K562 (cell line): ENCODE data around the gene LAMB4. TPM values are rescaled to one million over a fixed set of nuclear protein-coding genes. Genes with fewer than 3 reads are reported as not detected.
A peak's percentile ranks its signal among the peaks of the same experiment; 100 is the strongest.

Source experiments
- ADNP ChIP-seq: fragments of 200-800 bp; sonication (Bioruptor generic); IDR thresholded peaks from 2 replicates; pipeline ENCODE4 v1.6.1; 2016; ENCODE audit warnings: missing genetic modification characterization, missing compliant biosample characterization
- CBX8 ChIP-seq: fragments of 200-600 bp; sonication (generic); IDR thresholded peaks from 2 replicates; pipeline ENCODE4 v1.6.1; 2012; ENCODE audit warnings: borderline replicate concordance, mixed run types, low read depth, mild to moderate bottlenecking, moderate library complexity, mixed read lengths, low read length, control low read depth, inconsistent platforms; ENCODE audit not compliant: poor library complexity, severe bottlenecking; ENCODE audit errors: extremely low read depth
- CHD7 ChIP-seq: fragments of 200-600 bp; sonication (generic); IDR thresholded peaks from one replicate; pipeline ENCODE4 v1.6.1; 2012; ENCODE audit warnings: mild to moderate bottlenecking, low read depth, low read length, inconsistent platforms
- FOXM1 ChIP-seq, 2 experiments: fragments of 450-650 bp in 1 of 2; sonication (generic) in 1 of 2; formaldehyde crosslinking in 1 of 2; IDR thresholded peaks; 2 replicates each; pipeline versions ENCODE4 v1.6.1 to v1.9.0; 2017 to 2022; ENCODE audit warnings: low read depth in 2 of 2, mild to moderate bottlenecking in 2 of 2, missing genetic modification reagents in 1 of 2, moderate library complexity in 1 of 2
- ID3 ChIP-seq, 2 experiments: fragments of 250-450 bp in 1 of 2; fragments of 450-650 bp in 1 of 2; sonication (Bioruptor Pico) in 1 of 2; IDR thresholded peaks; 2 replicates each; pipeline versions ENCODE4 v1.6.1 to v1.8.0; 2016 to 2021; ENCODE audit warnings: mild to moderate bottlenecking in 2 of 2, moderate library complexity in 2 of 2, missing compliant biosample characterization in 1 of 2, missing genetic modification characterization in 1 of 2
- LEF1 ChIP-seq: fragments of 450-650 bp; IDR thresholded peaks from 2 replicates; pipeline ENCODE4 v1.6.1; 2016; ENCODE audit warnings: mild to moderate bottlenecking
- NFIC ChIP-seq: fragments of 450-650 bp; IDR thresholded peaks from 2 replicates; pipeline ENCODE4 v1.6.1; 2017; ENCODE audit warnings: mild to moderate bottlenecking, inconsistent platforms
- NR2C1 ChIP-seq, 2 experiments: fragments of 450-650 bp; IDR thresholded peaks; 2 replicates each; pipeline ENCODE4 v1.6.1; 2017; ENCODE audit warnings: mild to moderate bottlenecking in 2 of 2, antibody characterized with exemption in 1 of 2, inconsistent platforms in 1 of 2, missing compliant biosample characterization in 1 of 2, missing genetic modification characterization in 1 of 2
- SMARCE1 ChIP-seq: fragments of 450-650 bp; IDR thresholded peaks from 2 replicates; pipeline ENCODE4 v1.7.1; 2016; ENCODE audit warnings: mild to moderate bottlenecking
- TAL1 ChIP-seq: fragments of 450-650 bp; IDR thresholded peaks from 2 replicates; pipeline ENCODE4 v1.6.1; 2016; ENCODE audit warnings: mild to moderate bottlenecking
- TEAD4 ChIP-seq, 2 experiments: sonication (generic) in 1 of 2; formaldehyde crosslinking in 1 of 2; IDR thresholded peaks; 2 replicates each; pipeline versions ENCODE4 v1.6.1 to v1.8.0; 2012 to 2022; ENCODE audit warnings: borderline replicate concordance in 1 of 2, inconsistent platforms in 1 of 2, low read length in 1 of 2, mild to moderate bottlenecking in 1 of 2, missing genetic modification reagents in 1 of 2
- ZBTB7A ChIP-seq: IDR thresholded peaks from 2 replicates; pipeline ENCODE4 v1.6.1; 2011; ENCODE audit warnings: low read depth, mild to moderate bottlenecking, low read length, moderate library complexity, borderline replicate concordance; ENCODE audit not compliant: control insufficient read depth
- ZFP30 ChIP-seq: fragments of 250-450 bp; sonication (Bioruptor Pico); IDR thresholded peaks from 2 replicates; pipeline ENCODE4 v1.8.0; 2022; ENCODE audit warnings: moderate library complexity, mild to moderate bottlenecking, inconsistent platforms, borderline replicate concordance
- ZKSCAN1 ChIP-seq: fragments of 150-350 bp; IDR thresholded peaks from 2 replicates; pipeline ENCODE4 v1.6.1; 2016; ENCODE audit warnings: low read depth, low read length
- ZNF3 ChIP-seq: fragments of 250-450 bp; sonication (Bioruptor Pico); IDR thresholded peaks from 2 replicates; pipeline ENCODE4 v1.5.0; 2021; ENCODE audit warnings: mild to moderate bottlenecking, moderate library complexity
- ZNF766 ChIP-seq: fragments of 200-800 bp; sonication (Bioruptor generic); conservative IDR thresholded peaks from 2 replicates; pipeline ENCODE4 v1.6.1; 2016; ENCODE audit warnings: missing genetic modification characterization, missing compliant biosample characterization
- polyA plus RNA-seq, 8 experiments: library from polyadenylated mRNA; depleted of rRNA in 4 of 8; stranded (reverse) in 5 of 8; unstranded in 3 of 8; fragments of >200 nt; fragmentation: Nextera tagmentation in 2 of 8; fragmentation: Illumina TruSeq in 1 of 8; extraction: Ambion mirVana in 2 of 8; extraction: Trizol in 1 of 8; gene quantifications; 2 replicates each; pipeline versions ENCODE4 v1.2.1 to v1.2.3, GENCODE V29; 2011 to 2014; ENCODE audit warnings: inconsistent platforms in 1 of 8, missing spikeins in 1 of 8
- total RNA-seq, 7 experiments: library from RNA; depleted of rRNA in 6 of 7; stranded (reverse); fragments of >200 nt in 6 of 7; fragmentation: Illumina TruSeq in 2 of 7; extraction: Trizol in 2 of 7; gene quantifications; 2 replicates each; pipeline versions ENCODE4 v1.2.1 to v1.2.3, GENCODE V29; 2011 to 2021; ENCODE audit warnings: low replicate concordance in 1 of 7

Gene LAMB4
- total and polyA plus RNA-seq, 9 of the 15 experiments (the other 6 are each of a cell fraction or from before 2014, with no cell fraction given) = 0.06 to 0.13 (median 0.07) TPM; not detected in 6

GRCh38 chr7:108037140-108037539, 93.0 kb downstream of the LAMB4 start (continued):
- TF ChIP-seq FOXM1 (IDR thresholded peaks at IDR 0.05; ENCODE audit: low read depth) (peak; percentile 60; the same call in 1 of the 2 replicates), FOXM1 (CRISPR knock-in tag; IDR thresholded peaks at IDR 0.05; ENCODE audit: low read depth) (no peak), ADNP (tag) (no peak), ZKSCAN1 (no peak), NFIC (0 out of 2 replicates have a peak, but pooled peaks have one; percentile 41), TAL1 (peak; percentile 85), ZNF766 (no peak), ID3 (CRISPR knock-in tag; IDR thresholded peaks at IDR 0.05) (no peak), ID3 (tag; IDR thresholded peaks at IDR 0.05) (no peak), CBX8 (no peak), NR2C1 (IDR thresholded peaks at IDR 0.05) (no peak), NR2C1 (tag; IDR thresholded peaks at IDR 0.05) (no peak), SMARCE1 (peak; percentile 58), CHD7 (no peak), ZNF3 (CRISPR knock-in tag) (no peak), ZBTB7A (no peak), ZFP30 (CRISPR knock-in tag) (no peak), LEF1 (peak; percentile 34; the same call in 1 of the 2 replicates), TEAD4 (IDR thresholded peaks at IDR 0.05; ENCODE audit: low read length) (peak; percentile 80), TEAD4 (CRISPR knock-in tag; IDR thresholded peaks at IDR 0.05; ENCODE audit: borderline replicate concordance) (no peak)
